Activated CD4-positive, alpha-beta T cell treated with anti-CD3 and anti-CD28 coated beads for 36 hours (primary cell): ENCODE measurements around the gene SHF. TPM values are rescaled to one million over a fixed set of nuclear protein-coding genes. Genes with fewer than 3 reads are reported as not detected.

Experiments used
- ATAC-seq: fragments of 200-7000 bp; cut with Tn5 transposase; one replicate; pipeline ENCODE4 v1.10.0; 2021; ENCODE audit warnings: mild to moderate bottlenecking, moderate library complexity
- CTCF ChIA-PET: fragments of 350-600 bp; sonication (Branson Sonifier 250); formaldehyde crosslinking; loops from one replicate; lab custom pipeline; 2021; ENCODE audit warnings: antibody characterized with exemption; lab: Charles Lee
- POLR2A ChIA-PET: fragments of 350-600 bp; sonication (Branson Sonifier 250); formaldehyde crosslinking; loops from one replicate; lab custom pipeline; 2021; ENCODE audit warnings: antibody characterized with exemption, inconsistent platforms; lab: Charles Lee
- DNase-seq: peaks from one replicate; pipeline ENCODE4 v3.0.0-alpha.2; 2020
- H3K27ac Mint-ChIP-seq: one replicate; pipeline ENCODE4 v1.8.0; 2021; ENCODE audit warnings: mixed read lengths
- H3K27me3 Mint-ChIP-seq: one replicate; pipeline ENCODE4 v1.8.0; 2021; ENCODE audit warnings: mixed read lengths
- H3K36me3 Mint-ChIP-seq: one replicate; pipeline ENCODE4 v1.8.0; 2021; ENCODE audit warnings: low read depth, mixed read lengths
- H3K4me1 Mint-ChIP-seq: one replicate; pipeline ENCODE4 v1.8.0; 2021; ENCODE audit warnings: mixed read lengths
- H3K4me3 Mint-ChIP-seq: one replicate; pipeline ENCODE4 v1.8.0; 2021; ENCODE audit warnings: mild to moderate bottlenecking, moderate library complexity, mixed read lengths
- H3K9me3 Mint-ChIP-seq: one replicate; pipeline ENCODE4 v1.8.0; 2021; ENCODE audit warnings: low read depth, mixed read lengths
- intact Hi-C, 2 experiments: fragments of 100-400 bp; cut with DNase I in 1 of 2; cut with micrococcal nuclease in 1 of 2; formaldehyde crosslinking; loops; one replicate each; pipeline versions ENCODE4 v1.14.2 to v1.15.1; 2022 to 2024; cut with DNase I, micrococcal nuclease
- total RNA-seq, 2 experiments: library from RNA; stranded (reverse); gene quantifications; one replicate each; pipeline ENCODE4 v1.2.3, GENCODE V29; 2021

The SHF gene
- total RNA-seq, 2 experiments from 2014 or later = 17.9 to 18.7 TPM

GRCh38 chr15:45183511-45183910, 4.3 kb downstream of the SHF start:
- Mint-ChIP-seq H3K27me3 (no peaks in the 10 kb centered on the region), H3K9me3 (no peaks in the 10 kb centered on the region), H3K4me1 (peaks cover 35% of the 10 kb centered on the region), H3K27ac (no peak overlapping the region), H3K4me3 (no peak overlapping the region), H3K36me3 (peaks cover 2% of the 10 kb centered on the region)
- intact Hi-C loops = loop anchor here in 1 of 2 experiments (10.0 kb wide), 1 partner anchor 899 kb away; the partner anchor contains the start of gene GOLM2
- ATAC-seq = no peak
- DNase-seq = no peak
- ChIA-PET CTCF (interaction anchor here (0.6 kb wide), 1 partner anchor 42 kb away, joined by 4 read pairs; no protein-coding TSS in a partner anchor), POLR2A (no interaction called here)

GRCh38 chr15:45182996-45183395, 4.8 kb downstream of the SHF start:
- ChIA-PET POLR2A (no interaction called here), CTCF (no interaction called here)
- intact Hi-C loops = loop anchor here in 1 of 2 experiments (10.0 kb wide), 1 partner anchor 898 kb away; the partner anchor contains the start of gene GOLM2
- ATAC-seq (no peak), DNase-seq (no peak)
- Mint-ChIP-seq H3K4me1 (peaks cover 31% of the 10 kb centered on the region), H3K9me3 (no peaks in the 10 kb centered on the region), H3K27ac (peak overlapping the region; percentile 27), H3K36me3 (no peaks in the 10 kb centered on the region), H3K4me3 (no peak overlapping the region), H3K27me3 (no peaks in the 10 kb centered on the region)

- Mint-ChIP-seq H3K9me3 (no peaks in the 10 kb centered on the region), H3K36me3 (peaks cover 8% of the 10 kb centered on the region), H3K4me1 (peaks cover 27% of the 10 kb centered on the region), H3K27ac (no peak overlapping the region), H3K4me3 (no peak overlapping the region), H3K27me3 (no peaks in the 10 kb centered on the region)
- POLR2A ChIA-PET = no interaction called here
- no peak for DNase-seq
- CTCF ChIA-PET = interaction anchor here (1.0 to 2.4 kb wide), 5 partner anchors 14 to 23 kb away, joined by 3 to 13 read pairs (median 3); no protein-coding TSS in a partner anchor
- intact Hi-C loops = loop anchor here (2.0 to 10.0 kb wide), 2 partner anchors 15 to 897 kb away; partner anchors contain the start of gene GOLM2 (in 1 of the 2)
- no peak for ATAC-seq
Measured at GRCh38 chr15:45181491-45182285, 6.1 kb downstream of the SHF start.

GRCh38 chr15:45180648-45181436, 6.9 kb downstream of the SHF start:
- no peak for DNase-seq
- POLR2A ChIA-PET = interaction anchor here (1.2 kb wide), 1 partner anchor 17 kb away, joined by 6 read pairs; no protein-coding TSS in a partner anchor

GRCh38 chr15:45180201-45180600, 7.6 kb downstream of the SHF start:
- peaks cover 10% of the 10 kb centered on the region for H3K36me3 Mint-ChIP-seq
- peaks cover 17% of the 10 kb centered on the region for H3K4me1 Mint-ChIP-seq
- H3K9me3 Mint-ChIP-seq = no peaks in the 10 kb centered on the region
- no peak overlapping the region for H3K27ac Mint-ChIP-seq
- POLR2A ChIA-PET = interaction anchor here (1.2 kb wide), 1 partner anchor 16 kb away, joined by 6 read pairs; no protein-coding TSS in a partner anchor
- peak; percentile 43 for DNase-seq
- H3K27me3 Mint-ChIP-seq = no peaks in the 10 kb centered on the region
- intact Hi-C loops = loop anchor here (2.0 to 10.0 kb wide), 2 partner anchors 13 to 895 kb away; partner anchors contain the start of gene GOLM2 (in 1 of the 2)
- ATAC-seq = peak; percentile 42
- H3K4me3 Mint-ChIP-seq = no peak overlapping the region
- CTCF ChIA-PET = interaction anchor here (0.5 to 2.4 kb wide), 12 partner anchors 9 to 196 kb away, joined by 3 to 14 read pairs (median 3); no protein-coding TSS in a partner anchor

More at GRCh38 chr15:45180648-45181436, 6.9 kb downstream of the SHF start:
- intact Hi-C loops = loop anchor here (2.0 to 10.0 kb wide), 2 partner anchors 14 to 896 kb away; partner anchors contain the start of gene GOLM2 (in 1 of the 2)
- CTCF ChIA-PET = interaction anchor here (0.7 to 2.4 kb wide), 11 partner anchors 10 to 196 kb away, joined by 3 to 14 read pairs (median 3); no protein-coding TSS in a partner anchor
- no peaks in the 10 kb centered on the region for H3K27me3 Mint-ChIP-seq
- no peak overlapping the region for H3K4me3 Mint-ChIP-seq
- H3K9me3 Mint-ChIP-seq = no peaks in the 10 kb centered on the region
- peaks cover 22% of the 10 kb centered on the region for H3K4me1 Mint-ChIP-seq
- peaks cover 10% of the 10 kb centered on the region for H3K36me3 Mint-ChIP-seq
- no peak overlapping the region for H3K27ac Mint-ChIP-seq
- ATAC-seq = no peak

- ATAC-seq (peak; percentile 63), DNase-seq (peak; percentile 68)
- no peaks in the 10 kb centered on the region for H3K27me3 Mint-ChIP-seq
- intact Hi-C loops = no loop called here
- no peak overlapping the region for H3K27ac Mint-ChIP-seq
- peaks cover 13% of the 10 kb centered on the region for H3K4me1 Mint-ChIP-seq
- no peaks in the 10 kb centered on the region for H3K9me3 Mint-ChIP-seq
- CTCF ChIA-PET = interaction anchor here (1.2 to 2.4 kb wide), 7 partner anchors 11 to 197 kb away, joined by 3 to 14 read pairs (median 5); no protein-coding TSS in a partner anchor
- no peak overlapping the region for H3K4me3 Mint-ChIP-seq
- H3K36me3 Mint-ChIP-seq = peaks cover 10% of the 10 kb centered on the region
- POLR2A ChIA-PET = interaction anchor here (1.2 kb wide), 1 partner anchor 15 kb away, joined by 6 read pairs; no protein-coding TSS in a partner anchor
Measured at GRCh38 chr15:45179221-45179985, 8.4 kb downstream of the SHF start.

- Mint-ChIP-seq H3K4me1 (peaks cover 9% of the 10 kb centered on the region), H3K27me3 (no peaks in the 10 kb centered on the region), H3K9me3 (no peaks in the 10 kb centered on the region), H3K4me3 (no peak overlapping the region), H3K36me3 (peaks cover 10% of the 10 kb centered on the region), H3K27ac (no peak overlapping the region)
- CTCF ChIA-PET = interaction anchor here (0.6 to 1.4 kb wide), 5 partner anchors 9 to 96 kb away, joined by 3 to 6 read pairs (median 5); no protein-coding TSS in a partner anchor
- DNase-seq (no peak), ATAC-seq (no peak)
- POLR2A ChIA-PET = no interaction called here
- intact Hi-C loops = no loop called here
Measured at GRCh38 chr15:45177285-45177684, 10.5 kb downstream of the SHF start.

- POLR2A ChIA-PET = interaction anchor here (0.5 kb wide), 1 partner anchor 509 kb away, joined by 4 read pairs; no protein-coding TSS in a partner anchor
Measured at GRCh38 chr15:45174577-45174976, 13.2 kb downstream of the SHF start.

GRCh38 chr15:45174069-45174468, 13.7 kb downstream of the SHF start:
- ATAC-seq (no peak), DNase-seq (no peak)
- Mint-ChIP-seq H3K27ac (no peak overlapping the region), H3K4me3 (no peak overlapping the region), H3K36me3 (peaks cover 10% of the 10 kb centered on the region), H3K4me1 (no peaks in the 10 kb centered on the region), H3K27me3 (no peaks in the 10 kb centered on the region), H3K9me3 (no peaks in the 10 kb centered on the region)
- intact Hi-C loops = no loop called here
- CTCF ChIA-PET = no interaction called here
- POLR2A ChIA-PET = interaction anchor here (0.5 kb wide), 1 partner anchor 508 kb away, joined by 4 read pairs; no protein-coding TSS in a partner anchor

More at GRCh38 chr15:45174577-45174976, 13.2 kb downstream of the SHF start:
- Mint-ChIP-seq H3K27me3 (no peaks in the 10 kb centered on the region), H3K27ac (no peak overlapping the region), H3K4me1 (no peaks in the 10 kb centered on the region), H3K4me3 (no peak overlapping the region), H3K9me3 (no peaks in the 10 kb centered on the region), H3K36me3 (peaks cover 10% of the 10 kb centered on the region)
- CTCF ChIA-PET = interaction anchor here (1.0 kb wide), 1 partner anchor 14 kb away, joined by 4 read pairs; no protein-coding TSS in a partner anchor
- no peak for ATAC-seq
- no peak for DNase-seq
- intact Hi-C loops = no loop called here

- ATAC-seq (no peak), DNase-seq (no peak)
- no peaks in the 10 kb centered on the region for H3K4me1 Mint-ChIP-seq
- no peak overlapping the region for H3K27ac Mint-ChIP-seq
- intact Hi-C loops = no loop called here
- ChIA-PET POLR2A (no interaction called here), CTCF (interaction anchor here (1.6 kb wide), 1 partner anchor 9 kb away, joined by 3 read pairs; no protein-coding TSS in a partner anchor)
- no peak overlapping the region for H3K4me3 Mint-ChIP-seq
- no peaks in the 10 kb centered on the region for H3K27me3 Mint-ChIP-seq
- H3K36me3 Mint-ChIP-seq = peaks cover 4% of the 10 kb centered on the region
- H3K9me3 Mint-ChIP-seq = no peaks in the 10 kb centered on the region
Measured at GRCh38 chr15:45171912-45172311, 15.9 kb downstream of the SHF start.
